Mammary epithelial cell (primary cell): ENCODE measurements around the gene SPRYD3.

ENCODE experiments used
- CTCF ChIP-seq, 2 donors: IDR thresholded peaks in 1 of 2; conservative IDR thresholded peaks in 1 of 2; 2 replicates each; pipeline ENCODE4 v1.5.1; 2011 to 2012; ENCODE audit warnings: inconsistent platforms in 2 of 2, low read length in 2 of 2, mild to moderate bottlenecking in 2 of 2, control low read depth in 1 of 2, low read depth in 1 of 2; ENCODE audit not compliant: insufficient read depth in 1 of 2; ENCODE audit errors: extremely low read depth in 1 of 2
- EZH2 ChIP-seq: IDR thresholded peaks from 2 replicates; pipeline ENCODE4 v1.6.1; 2012; ENCODE audit warnings: low read length, inconsistent platforms, borderline replicate concordance

- no peak for TF ChIP-seq CTCF (conservative IDR thresholded peaks at IDR 0.05 in 1 of 2, IDR thresholded peaks at IDR 0.05 in 1 of 2; ENCODE audit: extremely low read depth in 1 of 2, insufficient read depth in 1 of 2, low read depth in 1 of 2, low read length in 2 of 2)
- TF ChIP-seq EZH2 = no peak
These were observed 26.7 kb upstream of the SPRYD3 start for GRCh38 chr12:53105712-53106439.
